HUES6 (cell line): Measurements from ENCODE around the gene JDP2.

Experiments
- H3K27ac ChIP-seq: 2 replicates; pipeline ENCODE4 v1.7.0; 2013; ENCODE audit warnings: low read depth, mild to moderate bottlenecking, low read length, inconsistent platforms
- H3K27me3 ChIP-seq: 2 replicates; pipeline ENCODE4 v1.6.1; 2013; ENCODE audit warnings: low read length; ENCODE audit not compliant: control insufficient read depth, insufficient read depth
- H3K36me3 ChIP-seq: 2 replicates; pipeline ENCODE4 v1.6.1; 2013; ENCODE audit warnings: low read length; ENCODE audit not compliant: control insufficient read depth, insufficient read depth
- H3K4me1 ChIP-seq: 2 replicates; pipeline ENCODE4 v1.6.1; 2013; ENCODE audit warnings: low read length; ENCODE audit not compliant: control insufficient read depth, insufficient read depth
- H3K4me3 ChIP-seq: 2 replicates; pipeline ENCODE4 v1.5.1; 2013; ENCODE audit warnings: low read depth, low read length
- H3K9ac ChIP-seq: one replicate; pipeline ENCODE4 v1.6.1; 2013; ENCODE audit warnings: mild to moderate bottlenecking, low read length
- H3K9me3 ChIP-seq: 2 replicates; pipeline ENCODE4 v1.6.1; 2013; ENCODE audit warnings: low read depth, low read length; ENCODE audit not compliant: control insufficient read depth, insufficient read depth

The JDP2 gene

GRCh38 chr14:75518625-75519024, 90.8 kb downstream of the JDP2 start:
- Histone ChIP-seq H3K27me3 (no peaks in the 10 kb centered on the region), H3K4me3 (no peak overlapping the region), H3K27ac (no peak overlapping the region), H3K9me3 (no peaks in the 10 kb centered on the region), H3K36me3 (no peaks in the 10 kb centered on the region), H3K9ac (no peak overlapping the region), H3K4me1 (peaks cover 33% of the 10 kb centered on the region; the same call in 1 of the 2 replicates)

- H3K27ac ChIP-seq: no peak overlapping the region
- H3K27me3 ChIP-seq: no peaks in the 10 kb centered on the region
- no peaks in the 10 kb centered on the region for H3K36me3 ChIP-seq
- peaks cover 34% of the 10 kb centered on the region; the same call in 1 of the 2 replicates for H3K4me1 ChIP-seq
- H3K4me3 ChIP-seq: no peak overlapping the region
- no peaks in the 10 kb centered on the region for H3K9me3 ChIP-seq
- H3K9ac ChIP-seq: no peak overlapping the region
Measured at GRCh38 chr14:75519394-75519793, 91.6 kb downstream of the JDP2 start.

GRCh38 chr14:75519826-75520728, 92.3 kb downstream of the JDP2 start:
- H3K9ac ChIP-seq: no peak overlapping the region
- peaks cover 27% of the 10 kb centered on the region; the same call in 1 of the 2 replicates for H3K4me1 ChIP-seq
- H3K27me3 ChIP-seq: no peaks in the 10 kb centered on the region
- H3K36me3 ChIP-seq: no peaks in the 10 kb centered on the region
- no peaks in the 10 kb centered on the region for H3K9me3 ChIP-seq
- H3K27ac ChIP-seq: no peak overlapping the region
- H3K4me3 ChIP-seq: no peak overlapping the region

GRCh38 chr14:75520852-75521251, 93.0 kb downstream of the JDP2 start:
- H3K9ac ChIP-seq: no peak overlapping the region
- no peaks in the 10 kb centered on the region for H3K27me3 ChIP-seq
- no peaks in the 10 kb centered on the region for H3K36me3 ChIP-seq
- no peak overlapping the region for H3K27ac ChIP-seq
- no peaks in the 10 kb centered on the region for H3K9me3 ChIP-seq
- H3K4me3 ChIP-seq: no peak overlapping the region
- H3K4me1 ChIP-seq: peaks cover 20% of the 10 kb centered on the region; the same call in 1 of the 2 replicates

- no peaks in the 10 kb centered on the region for H3K27me3 ChIP-seq
- no peak overlapping the region for H3K27ac ChIP-seq
- no peaks in the 10 kb centered on the region for H3K9me3 ChIP-seq
- H3K4me3 ChIP-seq: no peak overlapping the region
- H3K36me3 ChIP-seq: no peaks in the 10 kb centered on the region
- H3K4me1 ChIP-seq: peaks cover 19% of the 10 kb centered on the region; the same call in 1 of the 2 replicates
- no peak overlapping the region for H3K9ac ChIP-seq
Measured at GRCh38 chr14:75521415-75522199, 93.8 kb downstream of the JDP2 start.

GRCh38 chr14:75522224-75522982, 94.6 kb downstream of the JDP2 start, which contains the start of gene BATF:
TSS of gene BATF (plus strand) at chr14:75522469. CDS start at chr14:75522683, 214 bp downstream.
- Histone ChIP-seq H3K4me3 (no peak within 1 kb of the TSS), H3K36me3 (no peaks in the 10 kb centered on the region), H3K4me1 (peaks cover 19% of the 10 kb centered on the region; the same call in 1 of the 2 replicates), H3K9me3 (no peaks in the 10 kb centered on the region), H3K27ac (no peak within 1 kb of the TSS), H3K27me3 (no peaks in the 10 kb centered on the region), H3K9ac (no peak within 1 kb of the TSS)

GRCh38 chr14:75522983-75523318, 95.1 kb downstream of the JDP2 start:
- no peaks in the 10 kb centered on the region for H3K27me3 ChIP-seq
- H3K9ac ChIP-seq: no peak overlapping the region
- H3K4me1 ChIP-seq: peaks cover 19% of the 10 kb centered on the region; the same call in 1 of the 2 replicates
- no peaks in the 10 kb centered on the region for H3K9me3 ChIP-seq
- H3K27ac ChIP-seq: no peak overlapping the region
- no peaks in the 10 kb centered on the region for H3K36me3 ChIP-seq
- H3K4me3 ChIP-seq: no peak overlapping the region
